Measurements from ENCODE around the gene UNC5CL.

Gene UNC5CL

DNA sequence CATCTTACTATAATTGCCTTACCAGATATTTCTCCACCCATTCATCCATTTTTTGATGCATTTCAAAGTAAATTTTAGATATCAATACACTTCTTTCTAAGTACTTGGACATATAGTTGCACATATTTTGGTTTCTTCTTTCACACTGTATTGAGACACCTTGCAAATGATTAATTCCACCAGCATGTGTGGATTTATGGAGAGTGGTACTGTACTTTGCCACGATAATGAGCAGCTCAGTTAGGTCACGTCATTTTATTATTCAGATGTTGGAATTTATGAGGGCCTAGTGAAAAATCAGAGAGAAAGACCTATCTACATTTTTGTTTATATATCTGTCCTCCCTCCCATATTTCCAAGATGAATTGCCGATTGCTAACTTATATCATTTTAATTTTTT lies 39.1 kb upstream of the UNC5CL start:
- TF ChIP-seq, protein P1, sequence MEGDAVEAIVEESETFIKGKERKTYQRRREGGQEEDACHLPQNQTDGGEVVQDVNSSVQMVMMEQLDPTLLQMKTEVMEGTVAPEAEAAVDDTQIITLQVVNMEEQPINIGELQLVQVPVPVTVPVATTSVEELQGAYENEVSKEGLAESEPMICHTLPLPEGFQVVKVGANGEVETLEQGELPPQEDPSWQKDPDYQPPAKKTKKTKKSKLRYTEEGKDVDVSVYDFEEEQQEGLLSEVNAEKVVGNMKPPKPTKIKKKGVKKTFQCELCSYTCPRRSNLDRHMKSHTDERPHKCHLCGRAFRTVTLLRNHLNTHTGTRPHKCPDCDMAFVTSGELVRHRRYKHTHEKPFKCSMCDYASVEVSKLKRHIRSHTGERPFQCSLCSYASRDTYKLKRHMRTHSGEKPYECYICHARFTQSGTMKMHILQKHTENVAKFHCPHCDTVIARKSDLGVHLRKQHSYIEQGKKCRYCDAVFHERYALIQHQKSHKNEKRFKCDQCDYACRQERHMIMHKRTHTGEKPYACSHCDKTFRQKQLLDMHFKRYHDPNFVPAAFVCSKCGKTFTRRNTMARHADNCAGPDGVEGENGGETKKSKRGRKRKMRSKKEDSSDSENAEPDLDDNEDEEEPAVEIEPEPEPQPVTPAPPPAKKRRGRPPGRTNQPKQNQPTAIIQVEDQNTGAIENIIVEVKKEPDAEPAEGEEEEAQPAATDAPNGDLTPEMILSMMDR (IDR thresholded peaks at IDR 0.05; ENCODE audit: low read depth, low read length, missing control alignments) = no peak
- DNase-seq (ENCODE audit: extremely low read depth, low read depth) = no peak
- no peak overlapping the region for H3K4me3 ChIP-seq (replicated peaks; ENCODE audit: low read depth, low read length)

DNA sequence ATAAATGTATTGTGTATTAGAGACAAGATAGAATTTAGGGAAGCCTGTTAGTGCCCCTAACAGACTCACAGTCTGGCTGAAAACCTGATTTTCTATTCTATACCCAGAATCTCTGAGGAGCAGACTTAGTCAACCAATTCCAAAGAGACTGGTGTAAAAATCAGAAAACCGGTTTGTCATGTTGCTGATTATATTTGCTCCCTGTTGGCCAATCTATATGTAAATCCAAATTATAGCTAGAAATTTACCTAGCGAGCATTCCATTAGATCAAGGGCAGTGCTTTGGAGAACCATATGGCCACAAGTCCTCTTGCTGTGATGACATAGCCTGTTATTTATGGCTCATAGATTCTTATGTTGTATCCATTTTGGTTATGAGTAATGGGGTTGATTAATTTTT lies 38.5 kb upstream of the UNC5CL start:
- H3K4me3 ChIP-seq (replicated peaks; ENCODE audit: low read depth, low read length) = no peak overlapping the region
- DNase-seq (ENCODE audit: extremely low read depth, low read depth) = no peak
- TF ChIP-seq, protein P1 (IDR thresholded peaks at IDR 0.05; ENCODE audit: low read depth, low read length, missing control alignments) = no peak

DNA sequence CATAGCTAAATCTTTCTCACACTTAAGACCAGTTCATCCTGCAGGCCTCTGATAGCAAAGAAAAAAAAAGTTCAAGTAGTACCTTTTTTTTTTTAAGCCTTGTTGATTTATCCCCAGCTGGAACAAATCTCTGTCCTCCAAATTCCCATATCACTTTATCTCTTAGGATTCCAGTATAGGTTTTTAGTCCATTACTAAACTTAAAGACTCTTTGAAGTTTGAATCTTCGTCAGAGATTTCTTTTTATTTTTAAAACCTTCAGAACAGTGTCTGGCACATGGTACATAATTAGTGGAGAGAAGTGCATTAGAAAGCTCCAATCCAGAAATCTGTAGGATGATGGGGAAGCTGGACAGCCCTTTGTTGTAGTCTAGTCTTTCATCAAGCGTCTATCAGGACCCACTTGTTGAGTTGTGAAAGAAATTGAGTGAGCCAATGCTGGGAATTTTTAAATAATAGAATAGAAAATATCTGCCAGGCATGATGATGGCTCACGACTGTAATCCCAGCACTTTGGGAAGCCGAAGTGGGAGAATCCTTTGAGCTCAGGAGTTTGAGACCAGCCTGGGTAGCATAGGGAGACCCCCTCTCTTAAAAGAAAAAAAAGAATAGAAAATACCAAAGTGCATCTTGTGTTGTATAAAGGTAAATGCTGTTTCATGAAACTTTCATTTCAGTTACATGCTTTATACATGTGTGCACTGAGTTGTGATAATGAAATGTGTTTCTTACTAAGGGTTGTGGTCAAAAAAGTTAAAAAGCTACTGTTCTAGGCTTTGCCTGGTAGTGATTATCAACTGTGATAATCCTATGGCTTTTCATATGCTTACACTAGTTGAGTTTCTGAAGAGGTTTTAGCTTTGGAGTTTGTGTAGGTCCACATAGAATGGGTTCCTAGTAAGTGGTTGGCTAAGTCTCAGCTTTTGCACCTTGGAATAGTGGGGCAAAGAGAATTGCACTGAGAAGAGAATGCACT lies 36.9 kb upstream of the UNC5CL start:
- DNase-seq (ENCODE audit: extremely low read depth, low read depth) = no peak
- no peak overlapping the region for H3K4me3 ChIP-seq (replicated peaks; ENCODE audit: low read depth, low read length)
- TF ChIP-seq, protein P1 (IDR thresholded peaks at IDR 0.05; ENCODE audit: low read depth, low read length, missing control alignments) = no peak

DNA sequence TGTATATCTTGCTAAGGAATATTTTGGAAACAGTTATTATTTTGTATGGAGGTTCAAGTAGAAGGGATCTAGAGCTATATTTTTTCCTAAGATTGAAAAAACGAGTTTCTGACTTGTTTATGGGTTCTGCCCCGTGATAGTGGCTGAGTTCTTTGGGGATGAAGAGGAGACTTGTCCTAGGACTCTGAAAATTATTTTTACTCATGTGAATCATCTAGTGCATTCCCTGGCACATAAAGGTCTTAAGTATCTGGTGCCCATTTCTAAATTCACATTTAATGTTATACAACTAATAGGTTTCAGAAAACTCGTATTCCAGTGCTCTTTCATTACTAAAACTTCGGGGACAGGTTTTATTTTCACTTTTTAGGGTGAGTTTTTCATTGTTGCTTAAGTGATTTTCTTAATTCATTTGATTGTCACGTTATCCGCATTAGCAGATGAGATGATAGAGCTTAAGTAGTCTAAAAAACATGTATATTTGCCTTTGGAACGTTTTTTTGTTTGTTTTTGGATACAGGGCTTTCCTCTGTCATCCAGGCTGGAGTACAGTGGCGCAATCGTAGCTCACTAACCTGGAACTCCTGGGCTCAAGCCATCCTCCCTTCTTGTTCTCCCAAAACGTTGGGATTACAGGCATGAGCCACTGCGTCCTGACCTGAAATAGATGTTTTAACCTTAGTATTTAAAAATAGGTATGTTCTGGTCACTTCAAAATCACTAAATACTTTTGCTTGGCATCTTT lies 35.8 kb upstream of the UNC5CL start:
- H3K4me3 ChIP-seq (replicated peaks; ENCODE audit: low read depth, low read length) = peak overlapping the region; percentile 85
- DNase-seq (ENCODE audit: extremely low read depth, low read depth) = no peak

DNA sequence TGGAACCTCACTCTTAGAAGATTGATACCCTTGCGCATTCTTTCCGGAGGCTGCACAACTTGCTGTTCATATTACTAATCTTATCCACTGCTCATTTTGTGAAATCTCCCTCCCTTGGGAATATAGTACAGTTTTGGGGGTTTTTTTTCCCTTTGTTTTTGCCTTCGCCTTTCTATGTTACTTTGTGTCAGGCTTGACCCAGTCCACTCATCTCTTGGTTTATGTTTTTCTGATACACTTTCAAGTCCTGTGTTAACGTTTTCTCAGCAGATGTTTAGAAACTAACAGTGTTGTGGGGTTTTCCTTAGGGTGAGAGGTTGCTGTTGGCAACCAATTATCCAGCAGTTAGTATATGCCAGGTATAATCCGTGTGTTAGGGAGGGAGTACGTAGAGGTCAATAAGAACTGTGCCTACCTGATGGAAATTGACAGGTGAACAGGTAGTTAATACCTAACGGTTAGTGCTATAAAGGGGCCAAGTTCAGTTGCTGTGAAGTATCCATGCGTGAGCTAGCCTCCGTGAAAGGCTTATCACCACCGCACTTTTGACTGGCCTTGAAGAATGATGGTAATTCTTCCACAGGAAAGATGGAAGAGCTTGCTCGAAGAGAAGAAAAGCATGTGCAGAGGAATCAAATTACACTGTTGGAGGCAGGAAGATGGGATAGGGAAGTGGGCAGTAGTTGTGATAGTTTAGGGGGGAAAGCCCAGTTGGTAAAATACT lies 35.1 kb upstream of the UNC5CL start:
- TF ChIP-seq, protein P1 (IDR thresholded peaks at IDR 0.05; ENCODE audit: low read depth, low read length, missing control alignments) = no peak
- H3K4me3 ChIP-seq (replicated peaks; ENCODE audit: low read depth, low read length) = peak overlapping the region; percentile 85
- no peak for DNase-seq (ENCODE audit: extremely low read depth, low read depth)

More for the DNA sequence above, 35.8 kb upstream of the UNC5CL start:
- TF ChIP-seq, protein P1 (IDR thresholded peaks at IDR 0.05; ENCODE audit: low read depth, low read length, missing control alignments) = no peak

DNA sequence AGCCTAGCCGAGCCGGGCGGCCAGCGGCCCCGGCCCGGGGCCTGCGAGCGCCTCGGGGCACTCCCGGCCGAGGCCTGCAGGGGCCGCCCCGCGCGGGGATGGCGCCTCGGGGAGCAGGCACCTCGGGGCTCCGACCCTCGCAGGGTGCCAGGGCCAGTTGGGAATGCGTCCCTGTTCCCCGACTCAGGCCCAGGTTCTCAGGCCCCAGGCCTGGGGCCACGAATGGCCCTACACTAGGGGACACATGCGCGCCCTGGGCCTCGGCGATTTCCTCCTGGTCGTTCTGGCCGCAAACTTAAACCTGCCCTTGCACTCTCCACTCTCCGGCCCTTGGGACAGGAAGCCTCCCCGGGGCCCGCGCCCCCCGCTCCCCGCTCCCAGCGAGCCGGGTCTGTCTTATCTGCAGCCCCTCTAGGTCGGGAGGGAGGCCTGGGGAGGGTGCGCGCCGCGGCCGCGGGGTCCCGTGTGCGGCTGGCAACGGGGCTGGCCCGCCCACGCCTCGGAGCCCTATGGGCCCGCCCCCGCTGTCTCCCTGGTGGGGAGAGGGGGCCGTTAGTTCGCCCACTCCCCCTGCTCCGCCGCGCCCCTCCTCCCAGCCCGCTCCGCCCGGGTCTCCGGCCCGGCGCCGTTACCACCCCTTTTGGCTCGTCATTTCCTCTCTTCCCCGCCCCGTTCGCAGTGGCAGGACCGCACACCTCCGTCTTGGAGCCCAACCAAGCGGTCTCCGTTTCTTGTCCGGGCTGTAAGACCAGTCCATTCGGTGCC lies 34.4 kb upstream of the UNC5CL start:
- H3K4me3 ChIP-seq (replicated peaks; ENCODE audit: low read depth, low read length) = peak overlapping the region; percentile 85
- DNase-seq (ENCODE audit: extremely low read depth, low read depth) = no peak
- TF ChIP-seq, protein P1 (IDR thresholded peaks at IDR 0.05; ENCODE audit: low read depth, low read length, missing control alignments) = no peak
